ENCODE data around the gene RPA1.
"Not testable (repeated sequence)": the region's sequence is repeated elsewhere in the genome, so short reads cannot be mapped to it uniquely, and the experiment has no call there.

The RPA1 gene

DNA sequence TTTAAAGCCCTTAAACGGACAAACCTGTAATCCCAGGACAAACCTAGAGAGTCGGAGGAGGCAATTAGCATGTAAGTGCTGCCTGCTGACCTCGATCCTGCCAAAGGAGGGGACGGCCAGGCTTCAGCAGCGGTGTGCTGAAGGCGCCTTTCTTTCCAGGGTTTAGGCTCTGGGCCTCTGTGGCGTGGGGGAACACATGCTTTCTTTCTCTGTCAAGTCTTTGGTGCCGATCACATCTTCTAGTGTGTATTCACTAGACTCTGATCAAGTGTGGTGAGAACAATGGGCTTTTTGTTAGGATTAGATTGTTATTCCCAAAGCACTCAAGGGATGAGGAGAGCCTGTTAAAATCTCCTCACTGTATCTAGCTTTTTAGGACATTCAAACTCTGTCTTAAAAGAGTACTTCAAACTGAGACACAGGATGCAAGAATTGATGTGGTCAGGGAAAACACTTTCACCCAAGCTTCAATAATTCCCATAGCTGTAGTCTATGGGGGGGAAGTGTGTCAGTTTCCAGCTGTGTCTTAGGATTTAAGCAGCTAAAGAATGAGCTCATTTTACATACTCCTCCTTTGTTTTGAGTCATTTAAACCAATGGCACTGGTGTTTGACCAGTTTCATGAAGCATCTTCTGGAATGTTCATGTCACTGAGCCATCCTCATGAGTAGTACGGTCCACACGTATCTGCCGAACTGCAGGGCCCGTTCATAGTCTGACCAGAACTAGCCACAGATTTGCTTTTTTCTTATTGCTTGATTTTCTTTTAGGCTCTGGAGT lies 51.2 kb downstream of the RPA1 start:
- no peak for DNase-seq

DNA sequence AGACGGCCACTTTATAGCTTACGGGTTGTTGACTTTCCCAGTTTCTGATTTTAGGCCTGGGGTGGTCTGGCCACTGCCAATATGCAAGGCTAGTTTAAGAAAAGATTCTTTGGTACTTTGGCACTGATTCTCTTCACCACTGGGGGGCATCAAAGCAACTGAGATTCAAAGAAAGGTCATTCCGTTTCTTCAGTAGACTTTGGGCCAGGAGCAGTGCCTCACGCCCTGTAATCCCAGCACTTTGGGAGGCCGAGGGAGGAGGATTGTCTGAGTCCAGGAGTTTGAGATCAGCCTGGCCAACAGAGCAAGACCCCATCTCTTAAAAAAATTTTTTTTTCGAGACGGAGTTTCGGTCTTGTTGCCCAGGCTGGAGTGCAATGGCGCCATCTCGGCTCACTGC lies 53.0 kb downstream of the RPA1 start:
- DNase-seq: peak; percentile 40

GRCh38 chr17:1883536-1883935 lies 53.7 kb downstream of the RPA1 start:
- DNase-seq: no peak

- DNase-seq: no peak
These were observed 58.9 kb downstream of the RPA1 start for GRCh38 chr17:1888741-1889140.

- no peak for DNase-seq
These were observed 61.1 kb downstream of the RPA1 start for GRCh38 chr17:1890758-1891450.

- no peak for DNase-seq
These were observed 65.0 kb downstream of the RPA1 start for GRCh38 chr17:1894753-1895339.

- not testable (repeated sequence) for DNase-seq
These were observed 65.7 kb downstream of the RPA1 start for GRCh38 chr17:1895479-1895878.

GRCh38 chr17:1896243-1897104 lies 66.7 kb downstream of the RPA1 start:
- no peak for DNase-seq

- DNase-seq: no peak
These were observed 67.4 kb downstream of the RPA1 start for GRCh38 chr17:1897105-1897656.

GRCh38 chr17:1898332-1898731 lies 68.5 kb downstream of the RPA1 start:
- DNase-seq: no peak

GRCh38 chr17:1898872-1899271 lies 69.1 kb downstream of the RPA1 start:
- no peak for DNase-seq

DNA sequence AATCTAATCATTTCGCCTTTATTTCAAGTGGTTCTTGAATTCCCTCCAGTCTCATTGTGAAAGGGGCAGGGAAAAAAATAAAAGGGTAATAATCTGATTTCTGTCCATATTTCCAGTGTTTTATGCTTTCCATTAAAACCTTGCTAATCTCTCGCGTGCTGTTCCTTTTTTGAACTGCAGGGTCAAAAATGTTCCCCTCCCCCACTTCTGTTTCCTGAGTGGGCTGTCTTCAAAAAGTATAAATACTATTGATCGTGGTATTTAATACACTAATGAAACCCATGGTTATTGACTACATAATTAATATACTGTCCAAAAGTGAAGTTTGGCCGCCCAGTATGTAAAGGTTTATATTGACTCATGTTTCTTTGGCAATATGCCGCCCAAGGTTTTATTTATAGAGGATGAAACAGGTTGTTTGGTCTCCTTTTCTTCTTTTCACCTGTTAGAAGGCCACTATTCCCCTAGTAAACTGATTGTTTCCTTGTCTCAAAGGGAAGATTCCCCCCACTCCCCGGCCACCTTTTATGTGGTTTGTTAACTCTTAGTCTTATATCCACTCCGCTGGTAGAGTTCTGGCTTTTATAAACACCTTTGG lies 69.7 kb downstream of the RPA1 start:
- DNase-seq: no peak

DNA sequence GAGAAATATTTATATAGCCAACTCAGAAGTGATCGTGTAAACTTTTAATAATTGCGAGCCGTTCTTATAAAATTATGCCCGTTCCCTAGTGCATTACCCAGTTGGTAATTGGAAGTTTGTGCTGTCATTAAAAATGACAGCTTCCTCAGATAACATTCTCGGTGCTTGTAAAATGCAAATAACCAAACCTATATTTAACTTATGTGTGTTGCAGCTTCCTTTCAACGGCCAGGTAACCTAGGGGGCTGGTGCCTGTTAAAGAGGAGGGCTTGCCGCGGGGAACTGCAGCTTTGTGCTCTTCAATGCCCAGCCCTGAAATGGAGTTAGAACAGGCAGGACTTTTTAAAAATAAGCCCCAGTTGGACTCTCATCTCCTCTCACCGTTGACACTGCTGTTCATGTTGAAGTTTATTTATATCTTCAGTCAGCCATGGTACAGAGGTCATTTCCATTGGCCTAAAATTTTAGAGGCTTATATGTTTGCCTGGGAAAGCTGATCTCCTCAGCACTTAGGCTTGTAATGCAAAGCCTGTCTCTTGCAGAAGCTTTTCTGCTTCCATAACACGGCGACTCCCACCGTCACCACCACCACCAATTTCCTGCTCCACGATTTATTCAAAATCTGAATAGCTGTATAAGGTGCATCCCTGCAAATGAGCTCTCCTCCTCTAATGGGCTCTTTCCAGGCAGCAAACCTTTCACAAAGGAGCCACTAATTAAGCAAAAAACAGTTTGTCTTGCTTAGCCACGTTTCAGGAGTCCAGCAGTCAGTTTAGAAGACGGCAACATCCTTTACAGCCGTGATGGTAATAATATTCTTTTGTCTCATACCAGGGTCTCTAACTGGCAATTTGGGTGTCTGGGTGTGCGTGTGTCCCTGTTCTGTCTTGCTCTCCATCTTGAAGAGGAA lies 74.7 kb downstream of the RPA1 start:
- DNase-seq: no peak

- no peak for DNase-seq
These were observed 75.5 kb downstream of the RPA1 start for GRCh38 chr17:1905190-1905913.

- DNase-seq: no peak
These were observed 76.9 kb downstream of the RPA1 start for GRCh38 chr17:1906662-1907101.

GRCh38 chr17:1907216-1907631 lies 77.4 kb downstream of the RPA1 start:
- no peak for DNase-seq

DNA sequence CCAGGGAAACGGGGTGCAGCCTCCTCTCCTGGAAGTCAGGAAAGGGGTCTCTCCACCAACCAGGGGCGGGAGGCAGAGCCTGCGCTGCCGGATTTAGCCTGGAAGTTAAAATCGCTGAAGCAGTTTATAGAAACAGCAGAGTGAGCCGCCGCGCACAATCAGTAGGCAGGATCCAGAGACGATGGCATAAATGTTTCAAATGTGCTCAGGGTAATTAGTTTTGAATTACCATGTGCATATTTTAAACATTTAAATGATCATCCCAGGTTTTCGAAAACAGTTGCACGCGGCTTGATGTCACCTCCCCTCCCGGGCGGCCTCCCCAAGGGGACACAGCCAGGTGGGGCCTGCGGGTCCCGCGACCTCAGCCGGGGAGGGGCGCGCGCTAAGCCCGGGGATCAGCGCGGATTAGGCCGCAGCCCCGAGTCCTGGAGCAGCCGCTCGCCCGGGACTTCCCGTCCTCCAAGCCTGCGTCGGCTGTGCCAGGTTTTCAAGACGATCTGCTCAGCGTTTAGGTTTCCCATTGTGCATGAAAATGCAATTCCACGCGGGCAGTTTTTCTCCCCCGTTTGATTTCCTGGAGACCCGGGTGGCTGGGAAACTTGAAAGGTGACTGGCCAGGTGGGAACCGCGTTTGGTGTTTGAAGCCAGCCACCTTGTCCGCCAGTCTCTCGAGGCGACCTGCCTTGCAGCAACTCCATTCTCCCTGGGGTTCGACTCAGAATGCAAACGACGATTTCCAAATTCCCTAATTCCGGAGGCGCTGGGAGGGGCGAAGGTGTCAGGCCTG lies 78.3 kb downstream of the RPA1 start:
- peak; percentile 22 for DNase-seq

DNA sequence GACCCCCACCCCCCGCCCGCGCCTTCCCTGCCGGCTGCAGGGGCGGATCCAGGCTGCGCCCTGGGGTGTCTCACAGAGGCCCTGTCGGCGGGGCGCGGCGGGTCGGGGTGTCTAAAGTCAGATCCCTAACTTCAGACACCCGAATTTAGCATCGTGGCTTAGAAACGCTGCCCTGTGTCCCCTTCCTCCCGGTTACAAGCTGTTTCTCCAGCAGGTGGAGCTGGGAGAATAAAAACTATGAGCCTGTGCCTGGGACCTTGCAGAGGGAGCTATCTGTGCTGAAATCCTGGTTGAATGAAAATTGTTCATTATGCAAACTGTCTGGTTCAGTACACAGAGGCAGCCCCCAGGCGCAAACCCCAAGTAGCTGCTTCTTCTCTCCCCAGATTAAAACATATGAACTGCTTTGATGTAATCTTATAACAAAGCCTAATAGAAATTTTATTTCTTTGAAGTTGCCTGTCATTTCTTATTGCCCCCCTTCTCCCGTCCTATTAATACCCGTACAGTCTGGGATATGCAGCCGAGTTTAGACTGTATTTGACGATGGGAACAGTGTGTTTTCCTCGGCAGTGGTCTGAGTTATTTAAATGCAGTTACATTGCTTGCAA lies 79.0 kb downstream of the RPA1 start:
- peak; percentile 76 for DNase-seq

- no peak for DNase-seq
These were observed 80.2 kb downstream of the RPA1 start for GRCh38 chr17:1909985-1910384.
